Fibroblast of lung (primary cell): ENCODE data around the gene SLC22A23.

ENCODE experiments used
- EZH2 ChIP-seq: IDR thresholded peaks from 2 replicates; pipeline ENCODE4 v1.5.1; 2012; ENCODE audit warnings: low read length, control low read depth, mild to moderate bottlenecking; ENCODE audit errors: missing control alignments
- TF ChIP-seq, protein P1 (sequence below), 2 donors: IDR thresholded peaks in 1 of 2; conservative IDR thresholded peaks in 1 of 2; 1 replicate in 1 of 2; 2 replicates in 1 of 2; pipeline ENCODE4 v1.5.1; 2011 to 2012; ENCODE audit warnings: low read length in 2 of 2, control low read depth in 1 of 2, inconsistent platforms in 1 of 2, low read depth in 1 of 2, mild to moderate bottlenecking in 1 of 2

DNA sequence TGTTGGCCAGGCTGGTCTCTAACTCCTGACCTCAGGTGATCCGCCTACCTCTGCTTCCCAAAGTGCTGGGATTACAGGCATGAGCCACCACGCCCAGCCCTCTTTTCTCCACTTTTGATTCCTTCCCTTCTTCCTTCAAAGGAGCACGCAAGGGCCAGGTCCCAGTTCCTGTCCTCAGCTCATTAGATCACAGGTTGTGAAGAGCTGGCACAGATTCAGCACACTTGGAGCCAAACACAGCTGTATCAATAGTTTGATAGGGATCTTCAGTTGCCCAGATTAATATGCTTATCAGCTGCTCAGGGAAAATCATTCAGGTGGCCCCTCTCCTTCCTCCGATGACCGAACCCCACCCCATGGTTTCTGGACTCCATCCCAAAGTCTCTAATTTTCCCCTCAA lies 14.4 kb upstream of the SLC22A23 start:
- TF ChIP-seq EZH2, result no peak
- TF ChIP-seq, protein P1, sequence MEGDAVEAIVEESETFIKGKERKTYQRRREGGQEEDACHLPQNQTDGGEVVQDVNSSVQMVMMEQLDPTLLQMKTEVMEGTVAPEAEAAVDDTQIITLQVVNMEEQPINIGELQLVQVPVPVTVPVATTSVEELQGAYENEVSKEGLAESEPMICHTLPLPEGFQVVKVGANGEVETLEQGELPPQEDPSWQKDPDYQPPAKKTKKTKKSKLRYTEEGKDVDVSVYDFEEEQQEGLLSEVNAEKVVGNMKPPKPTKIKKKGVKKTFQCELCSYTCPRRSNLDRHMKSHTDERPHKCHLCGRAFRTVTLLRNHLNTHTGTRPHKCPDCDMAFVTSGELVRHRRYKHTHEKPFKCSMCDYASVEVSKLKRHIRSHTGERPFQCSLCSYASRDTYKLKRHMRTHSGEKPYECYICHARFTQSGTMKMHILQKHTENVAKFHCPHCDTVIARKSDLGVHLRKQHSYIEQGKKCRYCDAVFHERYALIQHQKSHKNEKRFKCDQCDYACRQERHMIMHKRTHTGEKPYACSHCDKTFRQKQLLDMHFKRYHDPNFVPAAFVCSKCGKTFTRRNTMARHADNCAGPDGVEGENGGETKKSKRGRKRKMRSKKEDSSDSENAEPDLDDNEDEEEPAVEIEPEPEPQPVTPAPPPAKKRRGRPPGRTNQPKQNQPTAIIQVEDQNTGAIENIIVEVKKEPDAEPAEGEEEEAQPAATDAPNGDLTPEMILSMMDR (conservative IDR thresholded peaks at IDR 0.05 in 1 of 2, IDR thresholded peaks at IDR 0.05 in 1 of 2; ENCODE audit: low read depth in 1 of 2, low read length in 2 of 2), result no peak
